22Rv1 (cell line): ENCODE measurements around the gene ELP6.

Source experiments
- CTCF ChIP-seq: fragments of 450-650 bp; IDR thresholded peaks from 2 replicates; pipeline ENCODE4 v1.5.1; 2017; ENCODE audit warnings: mild to moderate bottlenecking
- ZFX ChIP-seq: fragments of 450-650 bp; IDR thresholded peaks from 2 replicates; pipeline ENCODE4 v1.6.1; 2017; ENCODE audit warnings: antibody characterized with exemption, borderline replicate concordance

- no peak for TF ChIP-seq CTCF
- no peak for TF ChIP-seq ZFX
These were observed 21.7 kb downstream of the ELP6 start for GRCh38 chr3:47491777-47492176.
